ENCODE data around the gene DPF3. TPM values are rescaled to one million over a fixed set of nuclear protein-coding genes. Genes with fewer than 3 reads are reported as not detected.

Gene DPF3
- polyA plus RNA-seq, 2 of the 4 experiments (the other 2 are of a cell fraction), result 0.05 to 0.09 TPM

DNA sequence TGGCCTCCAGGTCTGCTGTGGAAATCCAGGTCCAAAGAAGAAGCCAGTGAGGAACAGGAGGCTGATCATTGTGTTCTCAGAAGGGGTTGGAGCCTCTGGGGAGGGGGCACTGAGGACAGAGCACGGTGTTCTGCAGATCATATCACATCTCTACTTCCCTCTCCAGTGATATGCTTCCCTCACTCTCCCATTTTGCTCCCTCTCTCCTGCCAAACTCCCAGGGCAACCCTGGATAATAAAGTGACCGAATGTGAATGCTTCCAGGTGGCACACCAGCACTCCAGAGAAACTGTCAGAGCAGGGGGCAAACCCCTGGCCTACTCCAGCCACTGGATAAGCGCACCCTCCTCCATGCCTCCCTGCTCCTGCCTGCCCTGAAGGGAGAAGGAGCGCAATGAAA lies 57.8 kb downstream of the DPF3 start:
- TF ChIP-seq HOXB5 (CRISPR knock-in tag; IDR thresholded peaks at IDR 0.05) (no peak), JUNB (IDR thresholded peaks at IDR 0.05) (no peak), CBX8 (IDR thresholded peaks at IDR 0.05) (no peak), ZFP36 (IDR thresholded peaks at IDR 0.05; ENCODE audit: borderline replicate concordance, partially characterized antibody) (no peak)
- TF ChIP-seq, protein P1, sequence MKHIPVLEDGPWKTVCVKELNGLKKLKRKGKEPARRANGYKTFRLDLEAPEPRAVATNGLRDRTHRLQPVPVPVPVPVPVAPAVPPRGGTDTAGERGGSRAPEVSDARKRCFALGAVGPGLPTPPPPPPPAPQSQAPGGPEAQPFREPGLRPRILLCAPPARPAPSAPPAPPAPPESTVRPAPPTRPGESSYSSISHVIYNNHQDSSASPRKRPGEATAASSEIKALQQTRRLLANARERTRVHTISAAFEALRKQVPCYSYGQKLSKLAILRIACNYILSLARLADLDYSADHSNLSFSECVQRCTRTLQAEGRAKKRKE (CRISPR knock-in tag; IDR thresholded peaks at IDR 0.05; ENCODE audit: low read depth), result no peak
- POLR2A ChIA-PET, result no interaction called here
- H3K9me3 ChIP-seq, result no peaks in the 10 kb centered on the region
- H3K4me3 ChIP-seq, result no peak overlapping the region
- FAIRE-seq, result no peak
- DNase-seq (ENCODE audit: low read depth in 1 of 2, low spot score in 1 of 2), result no peak
- ATAC-seq, result 0 out of 6 replicates have a peak, but pooled peaks of 1 of the 2 experiments have one; percentile 21
- 46% methylated on average over 4 of the region's 4 CpGs for WGBS (ENCODE audit: missing lambda C conversion rate)
- H3K4me1 ChIP-seq, result no peaks in the 10 kb centered on the region
- CTCF ChIA-PET, result interaction anchor here (1.1 kb wide), 1 partner anchor 55 kb away, joined by 3 read pairs; no protein-coding TSS in a partner anchor
- H3K27ac ChIP-seq, result no peak overlapping the region
- H3K4me2 ChIP-seq, result no peak overlapping the region

DNA sequence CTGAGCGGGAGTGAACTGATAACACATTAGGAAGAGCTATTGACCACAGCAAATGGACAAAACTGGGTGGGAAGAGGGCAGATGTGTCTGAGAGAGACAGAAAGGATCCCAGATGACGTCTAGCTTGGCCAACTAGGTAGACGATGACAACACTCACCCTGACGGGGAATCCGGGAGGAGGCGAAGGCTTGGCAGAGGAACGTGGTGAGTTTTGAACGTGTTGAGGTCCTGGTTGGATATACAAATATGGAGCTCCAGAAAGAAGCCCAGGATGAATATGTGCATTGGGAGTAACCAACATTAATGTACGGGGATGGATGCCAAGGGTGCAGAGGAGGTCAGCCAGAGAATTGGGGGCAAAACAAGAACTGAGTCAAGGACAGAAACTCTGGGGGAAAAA lies 60.7 kb downstream of the DPF3 start:
- 44% methylated on average over 9 of the region's 9 CpGs for WGBS (ENCODE audit: missing lambda C conversion rate)
- no peaks in the 10 kb centered on the region for H3K4me1 ChIP-seq
- ChIA-PET CTCF (no interaction called here), POLR2A (no interaction called here)
- TF ChIP-seq ZFP36 (IDR thresholded peaks at IDR 0.05; ENCODE audit: borderline replicate concordance, partially characterized antibody) (no peak), EHF (CRISPR knock-in tag; IDR thresholded peaks at IDR 0.05) (no peak), POLR2AphosphoS2 (conservative IDR thresholded peaks at IDR 0.05; ENCODE audit: low read length) (no peak), HOXA7 (CRISPR knock-in tag; IDR thresholded peaks at IDR 0.05) (no peak)
- TF ChIP-seq, protein P1 (CRISPR knock-in tag; IDR thresholded peaks at IDR 0.05; ENCODE audit: low read depth), result no peak
- TF ChIP-seq, protein P2, sequence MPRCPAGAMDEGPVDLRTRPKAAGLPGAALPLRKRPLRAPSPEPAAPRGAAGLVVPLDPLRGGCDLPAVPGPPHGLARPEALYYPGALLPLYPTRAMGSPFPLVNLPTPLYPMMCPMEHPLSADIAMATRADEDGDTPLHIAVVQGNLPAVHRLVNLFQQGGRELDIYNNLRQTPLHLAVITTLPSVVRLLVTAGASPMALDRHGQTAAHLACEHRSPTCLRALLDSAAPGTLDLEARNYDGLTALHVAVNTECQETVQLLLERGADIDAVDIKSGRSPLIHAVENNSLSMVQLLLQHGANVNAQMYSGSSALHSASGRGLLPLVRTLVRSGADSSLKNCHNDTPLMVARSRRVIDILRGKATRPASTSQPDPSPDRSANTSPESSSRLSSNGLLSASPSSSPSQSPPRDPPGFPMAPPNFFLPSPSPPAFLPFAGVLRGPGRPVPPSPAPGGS (IDR thresholded peaks at IDR 0.05), result no peak
- FAIRE-seq (no peak), DNase-seq (ENCODE audit: low read depth in 1 of 2, low spot score in 1 of 2) (no peak), ATAC-seq (no peak)
- no peak overlapping the region for H3K4me3 ChIP-seq
- no peaks in the 10 kb centered on the region for H3K9me3 ChIP-seq
- H3K27ac ChIP-seq, result no peak overlapping the region
- no peak overlapping the region for H3K4me2 ChIP-seq

DNA sequence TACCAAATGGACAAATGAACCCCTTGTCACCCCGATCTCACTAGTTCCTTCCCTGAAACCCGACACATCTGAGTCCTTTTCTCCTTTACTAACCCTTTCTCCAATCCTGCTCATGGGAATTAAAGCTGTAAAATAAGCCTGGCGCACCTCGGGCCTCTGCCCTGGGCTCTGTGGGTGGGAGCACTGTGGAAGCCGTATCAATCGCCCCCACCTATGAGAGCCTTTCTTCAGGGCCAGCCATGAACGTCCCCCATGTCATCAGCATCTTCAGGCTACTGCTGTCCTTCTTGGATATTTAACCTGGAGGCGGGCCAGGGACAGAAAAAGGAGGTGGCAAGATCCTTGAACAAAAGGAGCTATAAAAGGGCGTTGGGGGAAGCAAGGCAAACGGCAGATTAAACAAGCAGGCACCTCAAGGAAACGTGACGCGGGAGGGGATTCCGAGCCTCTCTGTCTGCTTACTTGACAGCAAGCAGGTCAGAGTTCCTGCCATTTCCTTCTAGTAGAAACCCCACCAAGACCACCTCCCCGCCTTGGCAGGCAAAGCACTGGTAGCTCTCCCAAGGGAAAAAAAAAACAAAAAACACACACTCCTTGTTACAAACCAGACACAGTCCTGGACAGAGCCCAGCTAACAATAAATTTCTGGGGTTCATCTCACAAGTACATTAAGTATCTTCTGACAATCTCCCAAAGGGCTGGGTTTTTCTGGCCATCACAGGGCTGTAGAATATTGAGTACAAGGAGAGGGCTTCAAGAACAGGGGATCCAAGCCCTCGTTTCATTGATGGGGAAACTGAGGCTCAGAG lies 62.9 kb downstream of the DPF3 start:
- ATAC-seq (no peak), DNase-seq (ENCODE audit: low read depth in 1 of 2, low spot score in 1 of 2) (no peak), FAIRE-seq (no peak)
- Histone ChIP-seq H3K4me3 (no peak overlapping the region), H3K9me3 (no peaks in the 10 kb centered on the region), H3K4me2 (no peak overlapping the region), H3K4me1 (no peaks in the 10 kb centered on the region), H3K27ac (no peak overlapping the region)
- 16% methylated on average over 16 of the region's 16 CpGs for WGBS (ENCODE audit: missing lambda C conversion rate)
- POLR2A ChIA-PET, result no interaction called here
- TF ChIP-seq, protein P3, sequence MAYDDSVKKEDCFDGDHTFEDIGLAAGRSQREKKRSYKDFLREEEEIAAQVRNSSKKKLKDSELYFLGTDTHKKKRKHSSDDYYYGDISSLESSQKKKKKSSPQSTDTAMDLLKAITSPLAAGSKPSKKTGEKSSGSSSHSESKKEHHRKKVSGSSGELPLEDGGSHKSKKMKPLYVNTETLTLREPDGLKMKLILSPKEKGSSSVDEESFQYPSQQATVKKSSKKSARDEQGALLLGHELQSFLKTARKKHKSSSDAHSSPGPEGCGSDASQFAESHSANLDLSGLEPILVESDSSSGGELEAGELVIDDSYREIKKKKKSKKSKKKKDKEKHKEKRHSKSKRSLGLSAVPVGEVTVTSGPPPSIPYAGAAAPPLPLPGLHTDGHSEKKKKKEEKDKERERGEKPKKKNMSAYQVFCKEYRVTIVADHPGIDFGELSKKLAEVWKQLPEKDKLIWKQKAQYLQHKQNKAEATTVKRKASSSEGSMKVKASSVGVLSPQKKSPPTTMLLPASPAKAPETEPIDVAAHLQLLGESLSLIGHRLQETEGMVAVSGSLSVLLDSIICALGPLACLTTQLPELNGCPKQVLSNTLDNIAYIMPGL (CRISPR knock-in tag; IDR thresholded peaks at IDR 0.05; ENCODE audit: borderline replicate concordance), result no peak
- no peak for TF ChIP-seq NFE2L2 (conservative IDR thresholded peaks at IDR 0.05; ENCODE audit: low read length)
- no peak for TF ChIP-seq CEBPB (IDR thresholded peaks at IDR 0.05)
- TF ChIP-seq PHF8 (IDR thresholded peaks at IDR 0.05; ENCODE audit: borderline replicate concordance, low read depth), result no peak
- no peak for TF ChIP-seq RCOR1 (IDR thresholded peaks at IDR 0.05; ENCODE audit: low read depth, low read length)
- no peak for TF ChIP-seq CHD4 (IDR thresholded peaks at IDR 0.05; ENCODE audit: borderline replicate concordance)
- TF ChIP-seq MAZ (IDR thresholded peaks at IDR 0.05; ENCODE audit: borderline replicate concordance, low read depth, low read length), result no peak
- TF ChIP-seq KDM1A (IDR thresholded peaks at IDR 0.05; ENCODE audit: low read depth), result no peak
- no peak for TF ChIP-seq ZSCAN20 (CRISPR knock-in tag; IDR thresholded peaks at IDR 0.05)
- no peak for TF ChIP-seq HOXA7 (CRISPR knock-in tag; IDR thresholded peaks at IDR 0.05)
- TF ChIP-seq ZNF302 (CRISPR knock-in tag; IDR thresholded peaks at IDR 0.05), result no peak
- CTCF ChIA-PET, result interaction anchor here (0.6 to 1.9 kb wide), 3 partner anchors 74 to 580 kb away, joined by 3 to 7 read pairs (median 5); no protein-coding TSS in a partner anchor

All from A549 (cell line).